AG04450 (cell line): ENCODE data around the gene PIGB. TPM values are rescaled to one million over a fixed set of nuclear protein-coding genes. Genes with fewer than 3 reads are reported as not detected.

Experiments
- CTCF ChIA-PET: fragments of 300-600, 350-600 bp; formaldehyde crosslinking; extraction: SDS; loops from one replicate; lab custom pipeline; 2022; ENCODE audit warnings: antibody characterized with exemption, inconsistent platforms; lab: Charles Lee
- POLR2A ChIA-PET: fragments of 350-600 bp; formaldehyde crosslinking; extraction: SDS; loops from one replicate; lab custom pipeline; 2021; ENCODE audit warnings: antibody characterized with exemption, inconsistent platforms; lab: Yijun Ruan, JAX
- DNase-seq: peaks from one replicate; pipeline ENCODE4 v3.0.0-alpha.2; 2011; ENCODE audit warnings: low read depth, low spot score
- H3K27ac ChIP-seq: one replicate; pipeline ENCODE4 v1.5.1; 2012; ENCODE audit warnings: low read depth, low read length, control low read depth
- H3K27me3 ChIP-seq: one replicate; pipeline ENCODE4 v1.6.0; 2012; ENCODE audit warnings: low read length; ENCODE audit not compliant: control insufficient read depth, insufficient read depth
- H3K4me3 ChIP-seq: 2 replicates; pipeline ENCODE4 v1.5.1; 2011; ENCODE audit warnings: mild to moderate bottlenecking, low read depth, low read length, control low read depth
- H3K9me3 ChIP-seq: 2 replicates; pipeline ENCODE4 v1.5.1; 2012; ENCODE audit warnings: low read length; ENCODE audit not compliant: control insufficient read depth, insufficient read depth
- CTCF ChIP-seq: IDR thresholded peaks from 2 replicates; pipeline ENCODE4 v1.5.1; 2011; ENCODE audit warnings: low read depth, low read length, control low read depth, inconsistent platforms
- polyA plus RNA-seq: library from polyadenylated mRNA; depleted of rRNA; stranded (reverse); fragments of >200 nt; gene quantifications from 2 replicates; pipeline ENCODE4 v1.2.3, GENCODE V29; 2011

The PIGB gene
- polyA plus RNA-seq, 1 experiment, result 19.6 TPM

GRCh38 chr15:55319537-55320237 lies 665 bp downstream of the PIGB start:
- DNase-seq, result no peak
- CTCF ChIA-PET, result interaction anchor here (0.6 to 2.7 kb wide), 7 partner anchors 27 to 120 kb away, joined by 3 to 15 read pairs (median 6); no protein-coding TSS in a partner anchor

DNA sequence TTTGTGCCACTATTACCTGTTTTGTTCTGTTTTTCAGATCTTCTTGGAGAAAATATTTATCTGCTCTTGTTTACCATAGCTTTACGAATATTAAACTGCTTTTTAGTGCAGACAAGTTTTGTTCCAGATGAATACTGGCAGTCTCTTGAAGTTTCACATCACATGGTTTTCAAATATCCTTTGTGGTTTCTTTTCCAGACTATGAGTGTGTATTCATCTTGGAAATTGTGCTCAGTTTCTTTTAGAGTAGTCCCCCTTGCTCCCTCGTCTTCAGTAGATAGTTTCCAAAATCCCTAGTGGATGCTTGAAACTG lies 1.2 kb downstream of the PIGB start:
- TF ChIP-seq CTCF, result no peak
- CTCF ChIA-PET, result interaction anchor here (1.7 to 2.2 kb wide), 2 partner anchors 27 to 119 kb away, joined by 5 to 15 read pairs; no protein-coding TSS in a partner anchor
- Histone ChIP-seq H3K9me3 (no peaks in the 10 kb centered on the region; the same call in 1 of the 2 replicates), H3K4me3 (peak overlapping the region; percentile 92), H3K27ac (no peak overlapping the region), H3K27me3 (no peaks in the 10 kb centered on the region)
- POLR2A ChIA-PET, result no interaction called here
- DNase-seq, result no peak

More at GRCh38 chr15:55319537-55320237, 665 bp downstream of the PIGB start:
- Histone ChIP-seq H3K27ac (peak overlapping the region; percentile 91), H3K4me3 (peak overlapping the region; percentile 92), H3K27me3 (no peaks in the 10 kb centered on the region), H3K9me3 (no peaks in the 10 kb centered on the region; the same call in 1 of the 2 replicates)
- no peak for TF ChIP-seq CTCF
- POLR2A ChIA-PET, result interaction anchor here (0.8 to 1.7 kb wide), 7 partner anchors 8 to 123 kb away, joined by 3 to 9 read pairs (median 5); partner anchors contain the start of genes CCPG1, PIERCE2 and RSL24D1

DNA sequence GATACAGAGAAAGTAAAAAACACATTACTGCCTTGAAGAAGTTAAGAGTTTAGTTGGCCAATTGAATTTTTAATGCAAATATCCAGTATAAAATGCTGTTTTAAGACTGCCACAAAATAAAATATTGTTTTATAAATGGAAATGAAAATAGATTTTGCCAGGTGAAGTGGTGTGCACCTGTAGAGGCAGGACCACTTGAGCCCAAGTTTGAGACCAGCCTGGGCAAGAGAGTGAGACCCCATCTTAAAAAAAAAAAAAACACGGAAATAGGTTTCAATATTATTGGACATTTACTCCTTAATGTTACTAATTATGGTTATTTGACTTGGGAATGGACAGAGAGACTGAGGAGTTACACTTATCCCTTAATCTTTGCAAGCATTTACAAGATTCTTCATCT lies 1.9 kb downstream of the PIGB start:
- H3K27ac ChIP-seq, result no peak overlapping the region
- ChIA-PET POLR2A (no interaction called here), CTCF (no interaction called here)
- H3K27me3 ChIP-seq, result no peaks in the 10 kb centered on the region
- no peak for TF ChIP-seq CTCF
- no peaks in the 10 kb centered on the region; the same call in 1 of the 2 replicates for H3K9me3 ChIP-seq
- DNase-seq, result no peak
- H3K4me3 ChIP-seq, result no peak overlapping the region

DNA sequence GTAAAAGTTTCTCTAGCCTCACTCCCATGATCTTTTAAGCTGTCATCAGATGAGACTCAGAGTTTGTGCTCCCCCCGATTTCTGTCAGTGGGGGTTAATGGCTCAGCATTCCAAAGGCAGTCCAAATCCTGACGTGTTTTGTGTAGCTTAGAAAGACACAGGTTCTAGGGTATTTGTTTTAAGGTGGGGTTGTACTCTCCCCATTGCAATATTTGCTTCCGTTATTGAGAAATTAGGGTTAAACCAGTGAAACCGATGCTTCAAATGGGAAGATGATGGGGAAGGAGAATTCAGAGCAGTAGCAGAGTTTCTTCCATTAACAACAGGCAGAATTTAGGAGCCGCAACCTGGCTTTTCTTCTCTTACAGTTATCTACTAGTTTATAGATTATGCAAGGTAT lies 3.4 kb downstream of the PIGB start:
- no peak for TF ChIP-seq CTCF
- DNase-seq, result no peak
- CTCF ChIA-PET, result interaction anchor here (0.8 to 1.1 kb wide), 3 partner anchors 106 to 117 kb away, joined by 4 to 5 read pairs (median 4); no protein-coding TSS in a partner anchor
- Histone ChIP-seq H3K27me3 (no peaks in the 10 kb centered on the region), H3K9me3 (no peaks in the 10 kb centered on the region; the same call in 1 of the 2 replicates), H3K4me3 (no peak overlapping the region), H3K27ac (no peak overlapping the region)
- POLR2A ChIA-PET, result no interaction called here

- POLR2A ChIA-PET, result no interaction called here
- CTCF ChIA-PET, result interaction anchor here (0.6 to 1.1 kb wide), 2 partner anchors 81 to 108 kb away, joined by 3 read pairs; partner anchors contain the start of genes CCPG1 and PIERCE2
- H3K4me3 ChIP-seq, result no peak overlapping the region
- H3K9me3 ChIP-seq, result no peaks in the 10 kb centered on the region
- no peak for DNase-seq
- no peak for TF ChIP-seq CTCF
- H3K27ac ChIP-seq, result no peak overlapping the region
- H3K27me3 ChIP-seq, result no peaks in the 10 kb centered on the region
Measured at GRCh38 chr15:55327387-55327786, 8.4 kb downstream of the PIGB start.
